Colonic mucosa (tissue), 4 donors: ENCODE data around the gene GRIK2. TPM values are rescaled to one million over a fixed set of nuclear protein-coding genes. Genes with fewer than 3 reads are reported as not detected.

Experiments
- DNase-seq: peaks from one replicate; pipeline ENCODE4 v3.0.0-alpha.2; 2020
- H3K27ac ChIP-seq: fragments of 200-600 bp; one replicate; pipeline ENCODE4 v1.8.0; 2021
- H3K27me3 ChIP-seq: fragments of 200-600 bp; one replicate; pipeline ENCODE4 v1.8.0; 2021
- H3K36me3 ChIP-seq: fragments of 200-600 bp; one replicate; pipeline ENCODE4 v1.8.0; 2021
- H3K4me1 ChIP-seq: fragments of 200-600 bp; one replicate; pipeline ENCODE4 v1.8.0; 2021; ENCODE audit warnings: mild to moderate bottlenecking
- H3K4me3 ChIP-seq: fragments of 200-600 bp; one replicate; pipeline ENCODE4 v1.8.0; 2021
- H3K9ac ChIP-seq, 2 donors: one replicate each; pipeline ENCODE4 v1.7.0; 2013; ENCODE audit warnings: control low read depth in 2 of 2, low read depth in 2 of 2, low read length in 2 of 2
- H3K9me3 ChIP-seq: fragments of 200-600 bp; one replicate; pipeline ENCODE4 v1.8.0; 2021
- intact Hi-C: fragments of 100-400 bp; cut with DNase I; formaldehyde crosslinking; loops from one replicate; pipeline ENCODE4 v1.14.1; 2022
- total RNA-seq, 2 donors: library from RNA; stranded (reverse); fragmentation: NEBNext Ultra II Directional in 1 of 2; extraction: Animal tissue kit (Norgen Biotek cat#: 25700) in 1 of 2; gene quantifications; one replicate each; pipeline ENCODE4 v1.2.1, GENCODE V29; 2021
- TF ChIP-seq, protein P1 (sequence below): fragments of 200-600 bp; IDR thresholded peaks from one replicate; pipeline ENCODE4 v1.8.0; 2022; ENCODE audit warnings: antibody characterized with exemption, mild to moderate bottlenecking
- donor health status: healthy.
- donor health status: DM: no; HTN: no; CAD: no.
- donor health status: DM: no; HTN: no; CAD: no.

The GRIK2 gene
- total RNA-seq, 2 donors from 2014 or later, result 0.50 to 0.72 TPM

DNA sequence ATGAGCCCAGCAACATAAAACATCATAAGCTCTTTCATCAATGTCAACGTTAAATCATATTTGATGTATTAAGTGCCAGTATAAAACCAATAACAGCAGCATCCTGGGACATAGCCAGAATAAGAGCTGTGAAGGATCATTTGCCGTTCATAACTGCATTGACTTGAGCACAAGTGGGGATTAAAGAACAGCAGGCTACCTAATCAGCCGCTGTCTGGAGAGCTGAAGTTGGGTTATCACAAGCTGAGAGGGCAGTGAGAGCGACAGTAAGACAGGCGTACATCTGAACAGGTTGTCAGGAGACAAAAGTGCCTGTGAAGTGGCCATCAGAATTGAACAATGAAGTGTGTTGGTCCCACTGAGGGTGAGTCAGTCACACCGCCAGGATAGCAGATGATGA, 269.6 kb downstream of the GRIK2 start:
- Histone ChIP-seq H3K27ac (no peak overlapping the region), H3K9me3 (no peaks in the 10 kb centered on the region), H3K4me1 (no peaks in the 10 kb centered on the region), H3K27me3 (no peaks in the 10 kb centered on the region), H3K4me3 (no peak overlapping the region), H3K36me3 (no peaks in the 10 kb centered on the region), H3K9ac (no peak overlapping the region)
- TF ChIP-seq, protein P1, sequence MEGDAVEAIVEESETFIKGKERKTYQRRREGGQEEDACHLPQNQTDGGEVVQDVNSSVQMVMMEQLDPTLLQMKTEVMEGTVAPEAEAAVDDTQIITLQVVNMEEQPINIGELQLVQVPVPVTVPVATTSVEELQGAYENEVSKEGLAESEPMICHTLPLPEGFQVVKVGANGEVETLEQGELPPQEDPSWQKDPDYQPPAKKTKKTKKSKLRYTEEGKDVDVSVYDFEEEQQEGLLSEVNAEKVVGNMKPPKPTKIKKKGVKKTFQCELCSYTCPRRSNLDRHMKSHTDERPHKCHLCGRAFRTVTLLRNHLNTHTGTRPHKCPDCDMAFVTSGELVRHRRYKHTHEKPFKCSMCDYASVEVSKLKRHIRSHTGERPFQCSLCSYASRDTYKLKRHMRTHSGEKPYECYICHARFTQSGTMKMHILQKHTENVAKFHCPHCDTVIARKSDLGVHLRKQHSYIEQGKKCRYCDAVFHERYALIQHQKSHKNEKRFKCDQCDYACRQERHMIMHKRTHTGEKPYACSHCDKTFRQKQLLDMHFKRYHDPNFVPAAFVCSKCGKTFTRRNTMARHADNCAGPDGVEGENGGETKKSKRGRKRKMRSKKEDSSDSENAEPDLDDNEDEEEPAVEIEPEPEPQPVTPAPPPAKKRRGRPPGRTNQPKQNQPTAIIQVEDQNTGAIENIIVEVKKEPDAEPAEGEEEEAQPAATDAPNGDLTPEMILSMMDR, result no peak
- no peak for DNase-seq
- intact Hi-C loops, result no loop called here

GRCh38 chr6:101666256-101666655, 272.7 kb downstream of the GRIK2 start:
- no peaks in the 10 kb centered on the region for H3K27me3 ChIP-seq
- TF ChIP-seq, protein P1, result no peak
- no peak overlapping the region for H3K9ac ChIP-seq
- no peaks in the 10 kb centered on the region for H3K9me3 ChIP-seq
- intact Hi-C loops, result no loop called here
- no peaks in the 10 kb centered on the region for H3K4me1 ChIP-seq
- no peak overlapping the region for H3K4me3 ChIP-seq
- DNase-seq, result no peak
- H3K27ac ChIP-seq, result no peak overlapping the region
- H3K36me3 ChIP-seq, result no peaks in the 10 kb centered on the region

DNA sequence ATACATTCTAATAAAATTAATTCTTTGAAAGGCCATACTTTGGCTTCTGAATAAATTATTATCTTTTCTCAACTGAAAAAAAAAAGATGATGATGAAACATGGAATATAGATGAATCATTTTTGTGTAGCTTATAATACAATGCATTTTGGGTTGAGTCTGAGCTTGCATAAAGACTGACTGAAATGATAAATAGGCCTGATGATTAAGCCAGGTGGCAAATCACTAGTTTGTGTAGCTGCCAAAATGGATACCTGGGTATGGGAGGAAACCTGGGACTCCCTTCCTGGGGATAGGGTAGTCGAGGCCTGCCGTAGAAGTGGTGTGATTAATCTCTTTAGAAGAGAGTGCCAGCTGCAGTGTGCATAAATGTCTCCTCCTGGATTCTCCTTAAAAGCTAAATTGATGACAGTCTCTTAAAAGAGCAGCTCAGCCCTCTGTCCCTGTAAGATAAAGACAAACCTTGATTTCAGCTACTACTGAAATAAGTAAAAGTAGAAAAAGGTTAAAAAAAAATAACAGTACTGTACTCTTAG, 275.1 kb downstream of the GRIK2 start:
- no peak overlapping the region for H3K27ac ChIP-seq
- H3K9me3 ChIP-seq, result no peaks in the 10 kb centered on the region
- no peak overlapping the region for H3K4me3 ChIP-seq
- H3K9ac ChIP-seq, result no peak overlapping the region
- H3K27me3 ChIP-seq, result no peaks in the 10 kb centered on the region
- TF ChIP-seq, protein P1, result no peak
- no peaks in the 10 kb centered on the region for H3K4me1 ChIP-seq
- no peak for DNase-seq
- no peaks in the 10 kb centered on the region for H3K36me3 ChIP-seq
- intact Hi-C loops, result no loop called here

GRCh38 chr6:101676187-101676586, 282.7 kb downstream of the GRIK2 start:
- no peak for DNase-seq
- H3K4me1 ChIP-seq, result no peaks in the 10 kb centered on the region
- intact Hi-C loops, result no loop called here
- no peaks in the 10 kb centered on the region for H3K9me3 ChIP-seq
- TF ChIP-seq, protein P1, result no peak
- H3K9ac ChIP-seq, result no peak overlapping the region
- H3K4me3 ChIP-seq, result no peak overlapping the region
- H3K36me3 ChIP-seq, result no peaks in the 10 kb centered on the region
- H3K27ac ChIP-seq, result no peak overlapping the region
- no peaks in the 10 kb centered on the region for H3K27me3 ChIP-seq

DNA sequence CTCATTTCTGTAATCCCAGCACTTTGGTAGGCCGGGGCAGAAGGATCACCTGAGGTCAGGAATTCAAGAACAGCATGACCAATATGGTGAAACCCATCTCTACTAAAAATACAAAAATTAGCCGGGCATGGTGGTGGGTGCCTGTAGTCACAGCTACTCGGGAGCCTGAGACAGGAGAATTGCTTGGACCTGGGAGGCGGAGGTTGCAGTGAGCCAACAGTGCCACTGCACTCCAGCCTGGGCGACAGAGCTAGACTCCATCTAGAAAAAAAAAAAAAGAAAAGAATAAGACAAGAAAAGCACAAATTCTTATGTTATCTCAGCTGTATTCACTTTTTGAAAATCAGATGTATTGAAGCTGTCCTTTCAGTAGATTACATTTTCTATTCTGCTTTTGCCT, 289.4 kb downstream of the GRIK2 start:
- no peak overlapping the region for H3K27ac ChIP-seq
- H3K36me3 ChIP-seq, result no peaks in the 10 kb centered on the region
- TF ChIP-seq, protein P1, result no peak
- DNase-seq, result no peak
- no peaks in the 10 kb centered on the region for H3K4me1 ChIP-seq
- no peaks in the 10 kb centered on the region for H3K27me3 ChIP-seq
- H3K4me3 ChIP-seq, result no peak overlapping the region
- no peaks in the 10 kb centered on the region for H3K9me3 ChIP-seq
- intact Hi-C loops, result no loop called here
- H3K9ac ChIP-seq, result no peak overlapping the region

DNA sequence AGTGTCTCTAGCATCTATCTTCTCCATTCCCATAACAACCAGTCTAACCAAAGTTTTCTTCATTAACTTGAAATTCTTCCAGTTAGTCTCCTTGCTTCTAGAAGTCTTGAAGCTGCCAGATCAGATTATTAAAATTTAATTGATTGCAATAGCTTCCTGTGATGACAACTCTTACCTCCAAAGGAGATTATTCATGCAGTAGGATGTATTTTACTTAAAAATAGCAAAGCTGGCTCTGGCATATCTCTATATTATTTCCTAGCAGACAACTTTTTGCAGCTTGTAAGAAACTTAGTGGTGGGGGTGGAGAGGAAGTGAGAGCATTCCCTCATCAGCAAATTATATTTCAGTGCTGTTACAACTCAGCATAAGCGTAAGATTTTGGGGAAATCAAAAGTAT, 290.4 kb downstream of the GRIK2 start:
- intact Hi-C loops, result no loop called here
- Histone ChIP-seq H3K36me3 (no peaks in the 10 kb centered on the region), H3K9me3 (no peaks in the 10 kb centered on the region), H3K9ac (no peak overlapping the region), H3K27ac (no peak overlapping the region), H3K4me3 (no peak overlapping the region), H3K27me3 (no peaks in the 10 kb centered on the region), H3K4me1 (no peaks in the 10 kb centered on the region)
- no peak for DNase-seq
- TF ChIP-seq, protein P1, result no peak
